ENCODE results near the gene DYNC1LI1. TPM values are rescaled to one million over a fixed set of nuclear protein-coding genes. Genes with fewer than 3 reads are reported as not detected.

DYNC1LI1 gene
- total and polyA plus RNA-seq, 2 experiments from 2014 or later: 45.1 to 48.0 TPM

DNA sequence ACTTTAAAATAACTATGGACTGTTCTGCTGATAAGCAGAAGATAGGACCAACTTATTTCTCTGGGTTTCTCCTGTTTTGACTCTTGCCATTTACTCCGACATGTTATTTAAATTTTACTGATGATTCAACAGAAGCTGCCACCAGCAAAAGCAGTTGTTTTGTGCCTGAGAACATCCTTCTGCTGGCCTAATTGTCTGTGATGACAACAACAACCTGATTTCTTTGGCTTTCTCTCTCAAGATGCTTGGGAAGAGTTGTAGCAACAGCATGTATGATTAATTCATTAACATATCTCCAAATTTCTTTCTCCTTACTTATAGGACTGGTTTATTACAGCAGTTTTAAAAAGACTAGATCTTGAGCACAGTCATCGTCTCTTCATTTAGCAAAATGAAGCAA is 36.9 kb upstream of the DYNC1LI1 start:
- no peaks in the 10 kb centered on the region for H3K79me2 ChIP-seq (replicated peaks; ENCODE audit: insufficient read depth)
- Mint-ChIP-seq H3K36me3 (ENCODE audit: low read depth) (no peaks in the 10 kb centered on the region), H3K4me3 (no peak overlapping the region), H3K27ac (no peak overlapping the region), H3K27me3 (ENCODE audit: insufficient read depth, low read depth, poor library complexity) (no peaks in the 10 kb centered on the region), H3K4me1 (peaks cover 24% of the 10 kb centered on the region), H3K9me3 (no peaks in the 10 kb centered on the region)
- H3F3A ChIP-seq (replicated peaks; ENCODE audit: low read depth): no peaks in the 10 kb centered on the region
- H3K4me3 ChIP-seq: no peak overlapping the region
- no peaks in the 10 kb centered on the region for H4K20me1 ChIP-seq (replicated peaks; ENCODE audit: insufficient read depth)
- no peak for ATAC-seq
- H3K9me2 ChIP-seq (ENCODE audit: insufficient read depth): no peaks in the 10 kb centered on the region
- no peaks in the 10 kb centered on the region for H3K36me3 ChIP-seq (ENCODE audit: insufficient read depth)
- H2AFZ ChIP-seq: no peak overlapping the region; the same call in 1 of the 2 replicates
- no peaks in the 10 kb centered on the region for H3K27me3 ChIP-seq (ENCODE audit: insufficient read depth)
- H3K4me2 ChIP-seq: no peak overlapping the region
- H3K4me1 ChIP-seq (ENCODE audit: insufficient read depth): peaks cover 9% of the 10 kb centered on the region; the same call in 1 of the 2 replicates
- H3K27ac ChIP-seq (ENCODE audit: low read depth): no peak overlapping the region
- no peak for TF ChIP-seq EZH2 (IDR thresholded peaks at IDR 0.05; ENCODE audit: low read depth, unreplicated experiment)
- DNase-seq (ENCODE audit: low spot score): no peak

DNA sequence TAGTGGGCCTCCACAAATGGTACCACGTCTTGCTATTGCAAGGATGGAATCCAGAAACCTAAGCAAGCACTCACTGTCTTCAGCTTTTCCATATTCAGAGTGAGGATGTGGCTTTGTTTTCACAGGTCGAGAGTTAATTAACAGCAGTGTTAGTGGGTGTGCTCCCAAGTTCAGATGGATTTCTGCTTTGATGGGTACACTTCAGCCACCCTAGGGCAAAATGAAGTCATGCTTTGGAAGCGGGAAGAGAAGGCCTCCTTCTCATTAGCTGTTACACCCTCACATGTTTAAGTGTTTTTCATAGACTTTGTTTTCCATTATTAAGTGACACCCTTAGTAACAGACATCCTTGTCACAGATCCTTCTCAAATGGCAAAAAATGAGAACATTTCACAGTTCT is 36.3 kb upstream of the DYNC1LI1 start:
- H3K27ac Mint-ChIP-seq: no peak overlapping the region
- no peak overlapping the region for H3K4me3 ChIP-seq
- TF ChIP-seq JUNB (IDR thresholded peaks at IDR 0.05; ENCODE audit: unreplicated experiment) (no peak), EZH2 (IDR thresholded peaks at IDR 0.05; ENCODE audit: low read depth, unreplicated experiment) (no peak), CREB1 (CRISPR knock-in tag; IDR thresholded peaks at IDR 0.05; ENCODE audit: low read depth) (no peak), ZNF331 (CRISPR knock-in tag; IDR thresholded peaks at IDR 0.05; ENCODE audit: low read depth) (no peak), EZH2phosphoT487 (IDR thresholded peaks at IDR 0.05; ENCODE audit: unreplicated experiment) (no peak), POLR2AphosphoS5 (IDR thresholded peaks at IDR 0.05; ENCODE audit: low read depth) (no peak), NANOG (IDR thresholded peaks at IDR 0.05; ENCODE audit: borderline replicate concordance) (no peak), ZNF114 (CRISPR knock-in tag; IDR thresholded peaks at IDR 0.05) (no peak)
- TF ChIP-seq, protein P1, sequence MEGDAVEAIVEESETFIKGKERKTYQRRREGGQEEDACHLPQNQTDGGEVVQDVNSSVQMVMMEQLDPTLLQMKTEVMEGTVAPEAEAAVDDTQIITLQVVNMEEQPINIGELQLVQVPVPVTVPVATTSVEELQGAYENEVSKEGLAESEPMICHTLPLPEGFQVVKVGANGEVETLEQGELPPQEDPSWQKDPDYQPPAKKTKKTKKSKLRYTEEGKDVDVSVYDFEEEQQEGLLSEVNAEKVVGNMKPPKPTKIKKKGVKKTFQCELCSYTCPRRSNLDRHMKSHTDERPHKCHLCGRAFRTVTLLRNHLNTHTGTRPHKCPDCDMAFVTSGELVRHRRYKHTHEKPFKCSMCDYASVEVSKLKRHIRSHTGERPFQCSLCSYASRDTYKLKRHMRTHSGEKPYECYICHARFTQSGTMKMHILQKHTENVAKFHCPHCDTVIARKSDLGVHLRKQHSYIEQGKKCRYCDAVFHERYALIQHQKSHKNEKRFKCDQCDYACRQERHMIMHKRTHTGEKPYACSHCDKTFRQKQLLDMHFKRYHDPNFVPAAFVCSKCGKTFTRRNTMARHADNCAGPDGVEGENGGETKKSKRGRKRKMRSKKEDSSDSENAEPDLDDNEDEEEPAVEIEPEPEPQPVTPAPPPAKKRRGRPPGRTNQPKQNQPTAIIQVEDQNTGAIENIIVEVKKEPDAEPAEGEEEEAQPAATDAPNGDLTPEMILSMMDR (conservative IDR thresholded peaks at IDR 0.05; ENCODE audit: low read depth in 2 of 2): no peak
- no peak overlapping the region for H3K4me3 Mint-ChIP-seq
- H4K20me1 ChIP-seq (replicated peaks; ENCODE audit: insufficient read depth): no peaks in the 10 kb centered on the region
- H3K9me3 Mint-ChIP-seq: no peaks in the 10 kb centered on the region
- no peaks in the 10 kb centered on the region for H3K36me3 ChIP-seq (ENCODE audit: insufficient read depth)
- H2AFZ ChIP-seq: peak overlapping the region; percentile 79; the same call in 1 of the 2 replicates
- no peaks in the 10 kb centered on the region for H3K27me3 ChIP-seq (ENCODE audit: insufficient read depth)
- no peak for DNase-seq (ENCODE audit: low spot score)
- no peaks in the 10 kb centered on the region for H3K36me3 Mint-ChIP-seq (ENCODE audit: low read depth)
- no peaks in the 10 kb centered on the region for H3K27me3 Mint-ChIP-seq (ENCODE audit: insufficient read depth, low read depth, poor library complexity)
- no peak overlapping the region for H3K4me2 ChIP-seq
- H3F3A ChIP-seq (replicated peaks; ENCODE audit: low read depth): no peaks in the 10 kb centered on the region
- peaks cover 24% of the 10 kb centered on the region for H3K4me1 Mint-ChIP-seq
- no peaks in the 10 kb centered on the region for H3K79me2 ChIP-seq (replicated peaks; ENCODE audit: insufficient read depth)
- ATAC-seq: no peak
- no peak overlapping the region for H3K27ac ChIP-seq (ENCODE audit: low read depth)
- peaks cover 9% of the 10 kb centered on the region; the same call in 1 of the 2 replicates for H3K4me1 ChIP-seq (ENCODE audit: insufficient read depth)
- no peaks in the 10 kb centered on the region for H3K9me2 ChIP-seq (ENCODE audit: insufficient read depth)

DNA sequence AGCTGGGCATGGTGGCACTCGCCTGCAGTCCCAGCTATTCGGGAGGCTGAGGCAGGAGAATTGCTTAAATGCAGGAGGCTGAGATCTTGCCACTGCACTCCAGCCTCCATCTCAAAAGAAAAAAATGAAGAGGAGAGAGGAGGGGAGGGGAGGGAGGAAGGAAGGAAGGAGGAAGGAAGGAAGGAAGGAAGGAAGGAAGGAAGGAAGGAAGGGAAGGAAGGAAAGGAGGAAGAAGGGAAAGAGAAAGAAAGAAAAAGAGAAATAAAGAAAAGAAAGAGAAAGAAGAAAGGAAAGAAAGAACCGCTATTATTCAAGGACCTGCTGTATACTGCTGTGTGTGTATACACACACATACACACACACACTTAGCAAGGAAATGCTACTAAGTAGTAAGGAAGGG is 35.6 kb upstream of the DYNC1LI1 start:
- H3F3A ChIP-seq (replicated peaks; ENCODE audit: low read depth): no peaks in the 10 kb centered on the region
- Mint-ChIP-seq H3K27me3 (ENCODE audit: insufficient read depth, low read depth, poor library complexity) (no peaks in the 10 kb centered on the region), H3K4me3 (no peak overlapping the region), H3K9me3 (no peaks in the 10 kb centered on the region), H3K4me1 (peaks cover 24% of the 10 kb centered on the region), H3K36me3 (ENCODE audit: low read depth) (no peaks in the 10 kb centered on the region), H3K27ac (no peak overlapping the region)
- H2AFZ ChIP-seq: no peak overlapping the region
- peaks cover 9% of the 10 kb centered on the region; the same call in 1 of the 2 replicates for H3K4me1 ChIP-seq (ENCODE audit: insufficient read depth)
- no peaks in the 10 kb centered on the region for H3K36me3 ChIP-seq (ENCODE audit: insufficient read depth)
- H3K4me2 ChIP-seq: no peak overlapping the region
- H3K79me2 ChIP-seq (replicated peaks; ENCODE audit: insufficient read depth): no peaks in the 10 kb centered on the region
- ATAC-seq (no peak), DNase-seq (ENCODE audit: low spot score) (no peak)
- no peak overlapping the region for H3K27ac ChIP-seq (ENCODE audit: low read depth)
- H4K20me1 ChIP-seq (replicated peaks; ENCODE audit: insufficient read depth): no peaks in the 10 kb centered on the region
- H3K4me3 ChIP-seq: no peak overlapping the region
- H3K9me2 ChIP-seq (ENCODE audit: insufficient read depth): no peaks in the 10 kb centered on the region
- no peaks in the 10 kb centered on the region for H3K27me3 ChIP-seq (ENCODE audit: insufficient read depth)
- TF ChIP-seq, protein P2, sequence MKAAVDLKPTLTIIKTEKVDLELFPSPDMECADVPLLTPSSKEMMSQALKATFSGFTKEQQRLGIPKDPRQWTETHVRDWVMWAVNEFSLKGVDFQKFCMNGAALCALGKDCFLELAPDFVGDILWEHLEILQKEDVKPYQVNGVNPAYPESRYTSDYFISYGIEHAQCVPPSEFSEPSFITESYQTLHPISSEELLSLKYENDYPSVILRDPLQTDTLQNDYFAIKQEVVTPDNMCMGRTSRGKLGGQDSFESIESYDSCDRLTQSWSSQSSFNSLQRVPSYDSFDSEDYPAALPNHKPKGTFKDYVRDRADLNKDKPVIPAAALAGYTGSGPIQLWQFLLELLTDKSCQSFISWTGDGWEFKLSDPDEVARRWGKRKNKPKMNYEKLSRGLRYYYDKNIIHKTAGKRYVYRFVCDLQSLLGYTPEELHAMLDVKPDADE (IDR thresholded peaks at IDR 0.05): no peak
- TF ChIP-seq JUNB (IDR thresholded peaks at IDR 0.05; ENCODE audit: unreplicated experiment) (no peak), STAT1 (IDR thresholded peaks at IDR 0.05; ENCODE audit: unreplicated experiment) (no peak), CREB1 (CRISPR knock-in tag; IDR thresholded peaks at IDR 0.05; ENCODE audit: low read depth) (no peak), POLR2AphosphoS5 (IDR thresholded peaks at IDR 0.05; ENCODE audit: low read depth) (no peak), NANOG (IDR thresholded peaks at IDR 0.05; ENCODE audit: borderline replicate concordance) (no peak), ZNF114 (CRISPR knock-in tag; IDR thresholded peaks at IDR 0.05) (no peak), ZNF331 (CRISPR knock-in tag; IDR thresholded peaks at IDR 0.05; ENCODE audit: low read depth) (no peak), EZH2phosphoT487 (IDR thresholded peaks at IDR 0.05; ENCODE audit: unreplicated experiment) (no peak)
- TF ChIP-seq, protein P1 (conservative IDR thresholded peaks at IDR 0.05; ENCODE audit: low read depth in 2 of 2): no peak

Measured in GM23338 (cell line).